Thoracic aorta (tissue), 2 donors: Measurements from ENCODE around the gene ROBO1. TPM values are rescaled to one million over a fixed set of nuclear protein-coding genes. Genes with fewer than 3 reads are reported as not detected.

Experiments
- ATAC-seq: fragments of 150-250 bp; one replicate; pipeline ENCODE4 v1.8.0; 2017; ENCODE audit warnings: low read depth; ENCODE audit not compliant: insufficient number of reproducible peaks, low FRiP score
- DNase-seq: peaks from one replicate; pipeline ENCODE4 v3.0.0-alpha.2; 2020; ENCODE audit warnings: low spot score
- H3K27ac ChIP-seq, 2 donors: fragments of 200-600 bp; sonication (generic); 1 replicate in 1 of 2; 2 replicates in 1 of 2; pipeline ENCODE4 v1.5.1; 2016; ENCODE audit warnings: mild to moderate bottlenecking in 2 of 2, moderate library complexity in 2 of 2
- H3K27me3 ChIP-seq: fragments of 200-600 bp; sonication (generic); replicated peaks from 2 replicates; pipeline ENCODE4 v1.6.0; 2016; ENCODE audit warnings: mild to moderate bottlenecking; ENCODE audit not compliant: insufficient read depth
- H3K36me3 ChIP-seq: fragments of 200-600 bp; sonication (generic); one replicate; pipeline ENCODE4 v1.5.1; 2016
- H3K4me1 ChIP-seq, 2 donors: fragments of 200-600 bp; sonication (generic); 1 replicate in 1 of 2; 2 replicates in 1 of 2; pipeline versions ENCODE4 v1.5.1 to v1.6.0; 2016; ENCODE audit warnings: low read depth in 2 of 2, mild to moderate bottlenecking in 1 of 2; ENCODE audit not compliant: control insufficient read depth in 1 of 2
- H3K4me3 ChIP-seq: fragments of 200-600 bp; sonication (generic); 2 replicates; pipeline ENCODE4 v1.5.1; 2016; ENCODE audit warnings: mild to moderate bottlenecking
- H3K9me3 ChIP-seq: fragments of 200-600 bp; sonication (generic); 2 replicates; pipeline ENCODE4 v1.5.1; 2016
- total RNA-seq, 2 donors: library from RNA; depleted of rRNA; stranded (reverse); fragments of >200 nt; gene quantifications; one replicate each; pipeline versions ENCODE4 v1.1.0 to v1.2.3, GENCODE V29; 2016
- TF ChIP-seq, protein P1 (sequence below): fragments of 200-600 bp; sonication (generic); IDR thresholded peaks from one replicate; pipeline ENCODE4 v1.5.1; 2019; ENCODE audit warnings: antibody characterized with exemption

ROBO1 gene
- total RNA-seq, 2 donors from 2014 or later = 13.3 to 24.4 TPM

DNA sequence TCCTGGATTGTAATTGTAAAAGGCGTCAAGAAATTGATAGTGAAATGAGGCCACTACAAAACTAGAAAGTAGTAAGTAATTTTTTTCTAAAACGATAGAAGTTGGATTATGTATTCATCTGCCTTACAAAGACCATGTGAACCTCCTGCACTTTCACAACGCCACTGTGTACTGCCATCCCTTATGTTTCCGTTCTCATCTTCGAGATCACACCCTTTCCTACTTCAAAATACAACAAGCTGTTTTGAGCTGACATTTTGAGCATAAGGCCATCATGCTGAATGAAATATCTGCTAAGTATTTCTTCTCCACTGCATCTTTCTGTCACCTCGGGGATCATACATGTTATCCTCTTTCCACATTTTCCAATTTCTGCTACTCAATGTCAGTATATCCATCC, 885.5 kb downstream of the ROBO1 start:
- Histone ChIP-seq H3K36me3 (no peaks in the 10 kb centered on the region), H3K27me3 (no peaks in the 10 kb centered on the region), H3K27ac (no peak overlapping the region), H3K9me3 (no peaks in the 10 kb centered on the region), H3K4me1 (peaks cover 19 to 37% of the 10 kb centered on the region in 2 donors), H3K4me3 (no peak overlapping the region)
- DNase-seq (no peak), ATAC-seq (no peak)
- TF ChIP-seq, protein P1, sequence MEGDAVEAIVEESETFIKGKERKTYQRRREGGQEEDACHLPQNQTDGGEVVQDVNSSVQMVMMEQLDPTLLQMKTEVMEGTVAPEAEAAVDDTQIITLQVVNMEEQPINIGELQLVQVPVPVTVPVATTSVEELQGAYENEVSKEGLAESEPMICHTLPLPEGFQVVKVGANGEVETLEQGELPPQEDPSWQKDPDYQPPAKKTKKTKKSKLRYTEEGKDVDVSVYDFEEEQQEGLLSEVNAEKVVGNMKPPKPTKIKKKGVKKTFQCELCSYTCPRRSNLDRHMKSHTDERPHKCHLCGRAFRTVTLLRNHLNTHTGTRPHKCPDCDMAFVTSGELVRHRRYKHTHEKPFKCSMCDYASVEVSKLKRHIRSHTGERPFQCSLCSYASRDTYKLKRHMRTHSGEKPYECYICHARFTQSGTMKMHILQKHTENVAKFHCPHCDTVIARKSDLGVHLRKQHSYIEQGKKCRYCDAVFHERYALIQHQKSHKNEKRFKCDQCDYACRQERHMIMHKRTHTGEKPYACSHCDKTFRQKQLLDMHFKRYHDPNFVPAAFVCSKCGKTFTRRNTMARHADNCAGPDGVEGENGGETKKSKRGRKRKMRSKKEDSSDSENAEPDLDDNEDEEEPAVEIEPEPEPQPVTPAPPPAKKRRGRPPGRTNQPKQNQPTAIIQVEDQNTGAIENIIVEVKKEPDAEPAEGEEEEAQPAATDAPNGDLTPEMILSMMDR = no peak

DNA sequence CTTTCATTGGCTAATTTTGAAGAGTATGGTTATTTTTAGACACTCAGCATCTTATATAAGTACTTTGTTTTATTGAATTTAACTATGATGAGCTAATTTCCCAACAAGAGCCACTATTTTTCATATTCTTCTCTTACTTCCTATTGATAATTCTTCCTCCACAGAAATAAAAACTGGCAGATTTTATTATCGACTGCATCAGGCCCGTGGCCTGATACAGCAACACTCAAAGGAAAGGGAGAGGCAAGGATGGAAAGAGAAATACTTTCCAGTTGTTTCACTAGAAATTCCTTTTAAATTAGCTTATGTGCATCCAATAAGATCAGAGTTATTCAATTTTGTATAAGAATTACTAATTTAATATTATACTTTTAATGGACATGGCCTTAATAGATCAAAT, 886.3 kb downstream of the ROBO1 start:
- Histone ChIP-seq H3K36me3 (no peaks in the 10 kb centered on the region), H3K9me3 (no peaks in the 10 kb centered on the region), H3K27ac (no peak overlapping the region), H3K4me3 (no peak overlapping the region), H3K27me3 (no peaks in the 10 kb centered on the region), H3K4me1 (peaks cover 15 to 34% of the 10 kb centered on the region in 2 donors)
- ATAC-seq (no peak), DNase-seq (no peak)
- TF ChIP-seq, protein P1 = no peak

DNA sequence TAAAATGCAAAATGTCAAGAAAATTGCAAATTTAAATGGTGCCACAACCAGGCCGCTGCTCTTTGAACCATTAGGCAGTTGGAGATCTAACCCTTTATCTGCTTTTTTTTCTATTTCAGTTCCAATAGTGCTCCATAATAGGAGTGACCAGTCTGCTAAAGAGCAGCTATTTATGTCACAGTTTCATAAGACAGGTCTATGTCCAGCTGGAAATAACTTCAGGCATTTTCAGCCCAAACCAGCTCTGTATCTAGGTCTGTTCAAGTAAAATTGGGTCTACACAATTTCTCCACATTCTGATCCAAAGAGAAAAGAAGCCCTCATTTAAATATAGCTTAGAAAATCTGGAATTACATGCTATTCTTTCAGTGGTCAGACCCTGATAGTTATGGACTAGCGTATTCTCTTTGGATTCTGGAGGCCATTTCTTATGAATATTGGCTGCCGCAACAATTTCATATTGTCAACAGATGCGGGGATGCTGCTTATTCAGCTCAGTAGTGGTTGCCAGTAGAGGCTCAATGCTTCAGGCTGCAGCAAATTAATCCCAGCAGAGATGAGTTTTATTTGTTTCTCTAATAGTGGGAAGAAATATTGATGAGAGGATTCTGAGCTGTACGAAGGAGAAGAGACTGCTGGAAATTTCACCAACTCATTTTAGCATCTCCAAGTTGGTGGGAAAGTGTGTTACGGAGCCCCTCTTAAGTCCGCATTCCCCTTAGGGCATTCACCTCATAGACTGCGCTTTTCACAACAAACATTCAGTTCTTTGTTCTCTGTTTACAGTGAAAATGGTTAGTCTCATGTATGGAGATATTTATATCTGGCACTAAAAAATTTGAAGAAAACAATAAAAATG, 887.0 kb downstream of the ROBO1 start:
- ATAC-seq = no peak
- no peaks in the 10 kb centered on the region for H3K9me3 ChIP-seq

DNA sequence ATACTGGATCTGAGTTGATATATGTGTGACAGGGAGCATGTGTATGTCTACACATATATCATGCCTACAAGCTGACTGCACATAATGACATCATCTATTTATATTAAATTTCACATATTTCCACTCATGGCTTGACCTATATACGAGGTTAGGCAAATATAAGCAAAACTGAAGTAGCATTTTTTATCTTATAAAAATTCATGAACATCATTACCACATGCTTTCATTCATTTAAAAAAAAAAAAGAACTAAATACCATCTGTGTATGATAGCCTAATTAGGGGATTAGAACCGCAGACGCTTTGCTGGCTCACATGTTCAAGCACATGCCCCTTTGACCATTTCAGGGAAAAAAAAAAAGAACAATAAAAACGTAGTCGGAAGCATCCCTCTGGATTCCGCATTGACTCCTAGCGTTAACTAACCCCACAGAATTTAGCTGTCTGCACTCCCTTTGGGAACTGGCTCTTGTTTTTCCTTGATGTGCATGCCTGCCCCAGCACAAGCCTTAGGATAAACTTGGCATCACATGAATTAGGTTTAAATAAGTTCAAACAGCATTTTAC, 888.4 kb downstream of the ROBO1 start:
- peaks cover 15 to 49% of the 10 kb centered on the region in 2 donors for H3K4me1 ChIP-seq
- H3K4me3 ChIP-seq = no peak overlapping the region
- DNase-seq (no peak), ATAC-seq (no peak)
- H3K27me3 ChIP-seq = no peaks in the 10 kb centered on the region
- no peak overlapping the region for H3K27ac ChIP-seq
- TF ChIP-seq, protein P1 = no peak
- no peaks in the 10 kb centered on the region for H3K36me3 ChIP-seq
- H3K9me3 ChIP-seq = no peaks in the 10 kb centered on the region

More for the DNA sequence above, 887.0 kb downstream of the ROBO1 start:
- no peak for DNase-seq
- Histone ChIP-seq H3K4me1 (peaks cover 15 to 40% of the 10 kb centered on the region in 2 donors), H3K27ac (peak overlapping the region in 1 of 2 donors; percentile 49), H3K36me3 (no peaks in the 10 kb centered on the region), H3K4me3 (peak overlapping the region; percentile 38), H3K27me3 (no peaks in the 10 kb centered on the region)
- TF ChIP-seq, protein P1 = no peak

DNA sequence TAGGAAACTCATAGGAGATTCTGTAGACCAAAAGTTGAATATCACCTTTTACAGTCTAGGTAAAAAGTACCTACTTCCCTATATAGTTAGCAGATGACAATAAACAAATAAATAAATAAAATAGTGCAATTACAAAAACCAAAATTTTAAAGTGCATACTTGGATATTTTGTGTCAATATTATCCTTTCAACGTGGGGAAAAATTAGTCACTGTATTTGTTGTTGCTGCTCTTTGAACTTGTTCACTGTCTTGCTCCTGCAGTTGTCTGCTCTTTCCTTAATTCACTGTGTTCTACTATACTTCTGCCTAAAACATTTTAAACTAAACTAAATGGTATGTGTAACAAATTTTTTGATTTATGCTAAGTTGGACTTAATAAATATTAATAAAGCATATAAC, 889.0 kb downstream of the ROBO1 start:
- TF ChIP-seq, protein P1 = no peak
- Histone ChIP-seq H3K36me3 (no peaks in the 10 kb centered on the region), H3K4me3 (no peak overlapping the region), H3K27ac (no peak overlapping the region), H3K4me1 (peaks cover 15 to 49% of the 10 kb centered on the region in 2 donors), H3K27me3 (no peaks in the 10 kb centered on the region), H3K9me3 (no peaks in the 10 kb centered on the region)
- ATAC-seq = no peak
- no peak for DNase-seq
